Endothelial cell of umbilical vein (primary cell): ENCODE data around the gene CCDC120. TPM values are rescaled to one million over a fixed set of nuclear protein-coding genes. Genes with fewer than 3 reads are reported as not detected.

Experiments used
- BruUV-seq: library from RNA; stranded (reverse); fragments of 400-500 nt; replicated peaks from 2 replicates; lab custom pipeline; 2021; lab: Mats Ljungman, UMichigan
- CTCF ChIA-PET: fragments of 300-600, 350-600 bp; sonication (Branson Sonifier 250); formaldehyde crosslinking; loops from one replicate; lab custom pipeline; 2021; ENCODE audit warnings: antibody characterized with exemption, inconsistent platforms; lab: Charles Lee
- POLR2A ChIA-PET: fragments of 300-600, 350-600 bp; sonication (Branson Sonifier 250); formaldehyde crosslinking; loops from one replicate; lab custom pipeline; 2021; ENCODE audit warnings: antibody characterized with exemption, inconsistent platforms; lab: Charles Lee
- DNase-seq: peaks from one replicate; pipeline ENCODE4 v3.0.0-alpha.2; 2011; ENCODE audit warnings: low read depth, low spot score
- FAIRE-seq: peaks from 2 replicates; lab custom pipeline; 2011; peaks lifted over from hg19 to GRCh38; lab: Jason Lieb, UNC
- H2AFZ ChIP-seq: 2 replicates; pipeline ENCODE4 v1.6.0; 2012; ENCODE audit warnings: low read depth, low read length, control low read depth, inconsistent platforms
- H3K27ac ChIP-seq: 2 replicates; pipeline ENCODE4 v1.5.1; 2011; ENCODE audit warnings: low read depth, mild to moderate bottlenecking, control low read depth, low read length, moderate library complexity; ENCODE audit not compliant: insufficient read depth
- H3K27me3 ChIP-seq, 2 experiments: 2 replicates each; pipeline versions ENCODE4 v1.6.0 to v1.6.1; 2011; ENCODE audit warnings: low read length in 2 of 2, mixed read lengths in 1 of 2; ENCODE audit not compliant: control insufficient read depth in 2 of 2, insufficient read depth in 2 of 2
- H3K36me3 ChIP-seq, 2 experiments: 2 replicates in 1 of 2; 3 replicates in 1 of 2; pipeline ENCODE4 v1.5.1; 2011; ENCODE audit warnings: low read length in 2 of 2, mild to moderate bottlenecking in 1 of 2, moderate library complexity in 1 of 2; ENCODE audit not compliant: control insufficient read depth in 2 of 2, insufficient read depth in 2 of 2; ENCODE audit errors: extremely low read depth in 1 of 2
- H3K4me1 ChIP-seq: 3 replicates; pipeline ENCODE4 v1.5.1; 2011; ENCODE audit warnings: mild to moderate bottlenecking, low read length; ENCODE audit not compliant: control insufficient read depth, insufficient read depth; ENCODE audit errors: extremely low read depth
- H3K4me2 ChIP-seq: 2 replicates; pipeline ENCODE4 v1.6.1; 2011; ENCODE audit warnings: low read length, control low read depth, mixed read lengths; ENCODE audit not compliant: insufficient read depth
- H3K4me3 ChIP-seq, 3 experiments: fragments of 200-600 bp in 1 of 3; sonication (generic), shearing (Covaris generic) in 1 of 3; replicated peaks in 1 of 3; 2 replicates each; pipeline ENCODE4 v1.5.1; 2011 to 2016; ENCODE audit warnings: control low read depth in 3 of 3, low read length in 3 of 3, mild to moderate bottlenecking in 2 of 3, inconsistent platforms in 1 of 3, low read depth in 1 of 3, moderate library complexity in 1 of 3; ENCODE audit not compliant: insufficient read depth in 1 of 3
- H3K79me2 ChIP-seq: 2 replicates; pipeline ENCODE4 v1.6.0; 2012; ENCODE audit warnings: low read length, inconsistent platforms; ENCODE audit not compliant: control insufficient read depth, insufficient read depth
- H3K9ac ChIP-seq: replicated peaks from 2 replicates; pipeline ENCODE3; 2011; ENCODE audit warnings: low read length, control low read depth; ENCODE audit not compliant: insufficient read depth; ENCODE audit errors: extremely low read depth
- H3K9me1 ChIP-seq: replicated peaks from 3 replicates; pipeline ENCODE4 v1.6.0; 2011; ENCODE audit warnings: mild to moderate bottlenecking, low read length; ENCODE audit not compliant: control insufficient read depth, insufficient read depth; ENCODE audit errors: extremely low read depth
- H3K9me3 ChIP-seq: replicated peaks from 2 replicates; pipeline ENCODE4 v1.5.1; 2012; ENCODE audit warnings: low read length, inconsistent platforms; ENCODE audit not compliant: control insufficient read depth, insufficient read depth
- H4K20me1 ChIP-seq: replicated peaks from 2 replicates; pipeline ENCODE3; 2011; ENCODE audit warnings: mild to moderate bottlenecking, low read length; ENCODE audit not compliant: control insufficient read depth, insufficient read depth; ENCODE audit errors: extremely low read depth
- EZH2 ChIP-seq: IDR thresholded peaks from 2 replicates; pipeline ENCODE4 v1.6.1; 2012; ENCODE audit warnings: borderline replicate concordance, low read depth, mild to moderate bottlenecking, moderate library complexity, low read length, inconsistent platforms; ENCODE audit not compliant: severe bottlenecking
- FOS ChIP-seq: IDR thresholded peaks from 2 replicates; pipeline ENCODE4 v1.6.1; 2011; ENCODE audit warnings: mild to moderate bottlenecking, low read length, moderate library complexity, borderline replicate concordance; ENCODE audit not compliant: insufficient read depth
- GATA2 ChIP-seq: IDR thresholded peaks from 2 replicates; pipeline ENCODE4 v1.7.0; 2011; ENCODE audit warnings: low read depth, mild to moderate bottlenecking, moderate library complexity, mixed read lengths, low read length; ENCODE audit not compliant: insufficient read length, insufficient read depth
- JUN ChIP-seq: IDR thresholded peaks from 2 replicates; pipeline ENCODE4 v1.6.1; 2011; ENCODE audit warnings: borderline replicate concordance, low read depth; ENCODE audit not compliant: insufficient read length, insufficient read depth
- MYC ChIP-seq: IDR thresholded peaks from one replicate; pipeline ENCODE4 v1.6.1; 2011; ENCODE audit warnings: mild to moderate bottlenecking, low read depth, low read length
- POLR2A ChIP-seq: IDR thresholded peaks from 2 replicates; pipeline ENCODE4 v1.6.1; 2012; ENCODE audit warnings: low read depth, mild to moderate bottlenecking, control low read depth, low read length
- POLR2AphosphoS5 ChIP-seq: IDR thresholded peaks from 2 replicates; pipeline ENCODE4 v1.6.1; 2012; ENCODE audit warnings: low read depth, mild to moderate bottlenecking, control low read depth, low read length, moderate library complexity; ENCODE audit not compliant: insufficient read depth
- dilution Hi-C: fragments of 300-500 bp; cut with MboI; formaldehyde crosslinking; loops from one replicate; pipeline ENCODE4 v1.15.0; 2019; ENCODE audit warnings: low sequenced_read_pairs; ENCODE audit not compliant: extremely low pct_ligation_motif_present
- intact Hi-C: fragments of 100-400 bp; cut with micrococcal nuclease; formaldehyde crosslinking; loops from one replicate; pipeline ENCODE4 v1.10.0; 2022
- polyA plus RNA-seq, 4 experiments: library from polyadenylated mRNA; depleted of rRNA in 3 of 4; stranded (reverse) in 3 of 4; unstranded in 1 of 4; fragments of >200 nt; gene quantifications; 2 replicates each; pipeline versions ENCODE4 v1.2.1 to v1.2.3, GENCODE V29; 2011 to 2012; ENCODE audit warnings: missing spikeins in 1 of 4
- total RNA-seq: library from RNA; stranded (reverse); gene quantifications from 2 replicates; pipeline ENCODE4 v1.2.3, GENCODE V29; 2021
- TF ChIP-seq, protein P1 (sequence below): IDR thresholded peaks from 2 replicates; pipeline ENCODE4 v1.6.1; 2011; ENCODE audit not compliant: insufficient read depth, insufficient read length
- TF ChIP-seq, protein P2 (sequence below), 2 donors: IDR thresholded peaks; 1 replicate in 1 of 2; 2 replicates in 1 of 2; pipeline ENCODE4 v1.5.1; 2011; ENCODE audit warnings: low read length in 2 of 2, mild to moderate bottlenecking in 2 of 2, moderate library complexity in 2 of 2, control low read depth in 1 of 2, inconsistent platforms in 1 of 2, low read depth in 1 of 2; ENCODE audit not compliant: insufficient read depth in 1 of 2; ENCODE audit errors: extremely low read depth in 1 of 2

The CCDC120 gene
- total and polyA plus RNA-seq, 2 donors (not counting 3 experiments of a cell fraction or from before 2014, with no cell fraction given), result 2.8 to 5.7 TPM

DNA sequence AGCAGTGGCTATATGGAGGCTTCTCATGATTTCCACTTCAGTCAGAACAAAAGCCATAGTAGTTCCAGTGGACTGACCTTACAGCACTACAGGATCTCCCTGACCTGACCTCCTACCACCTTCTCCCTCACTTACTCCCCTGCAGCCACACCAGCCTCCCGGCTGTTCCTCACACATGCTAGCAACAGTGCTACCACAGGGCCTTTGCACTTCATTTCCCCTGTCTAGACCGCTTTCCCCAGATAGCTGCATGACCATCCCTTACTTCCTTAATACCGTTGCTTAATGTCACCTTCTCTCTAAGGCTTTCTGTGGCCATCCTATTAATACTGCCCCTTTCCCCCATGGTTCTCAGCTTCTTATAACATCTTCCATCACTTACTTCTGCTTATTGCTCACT lies 51.6 kb downstream of the CCDC120 start:
- dilution Hi-C loops (no loop called here), intact Hi-C loops (no loop called here)
- DNase-seq (no peak), FAIRE-seq (no peak)
- TF ChIP-seq FOS, result no peak
- no peak for TF ChIP-seq POLR2AphosphoS5
- TF ChIP-seq, protein P1, sequence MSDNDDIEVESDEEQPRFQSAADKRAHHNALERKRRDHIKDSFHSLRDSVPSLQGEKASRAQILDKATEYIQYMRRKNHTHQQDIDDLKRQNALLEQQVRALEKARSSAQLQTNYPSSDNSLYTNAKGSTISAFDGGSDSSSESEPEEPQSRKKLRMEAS, result no peak
- no peak for TF ChIP-seq POLR2A
- TF ChIP-seq, protein P2, sequence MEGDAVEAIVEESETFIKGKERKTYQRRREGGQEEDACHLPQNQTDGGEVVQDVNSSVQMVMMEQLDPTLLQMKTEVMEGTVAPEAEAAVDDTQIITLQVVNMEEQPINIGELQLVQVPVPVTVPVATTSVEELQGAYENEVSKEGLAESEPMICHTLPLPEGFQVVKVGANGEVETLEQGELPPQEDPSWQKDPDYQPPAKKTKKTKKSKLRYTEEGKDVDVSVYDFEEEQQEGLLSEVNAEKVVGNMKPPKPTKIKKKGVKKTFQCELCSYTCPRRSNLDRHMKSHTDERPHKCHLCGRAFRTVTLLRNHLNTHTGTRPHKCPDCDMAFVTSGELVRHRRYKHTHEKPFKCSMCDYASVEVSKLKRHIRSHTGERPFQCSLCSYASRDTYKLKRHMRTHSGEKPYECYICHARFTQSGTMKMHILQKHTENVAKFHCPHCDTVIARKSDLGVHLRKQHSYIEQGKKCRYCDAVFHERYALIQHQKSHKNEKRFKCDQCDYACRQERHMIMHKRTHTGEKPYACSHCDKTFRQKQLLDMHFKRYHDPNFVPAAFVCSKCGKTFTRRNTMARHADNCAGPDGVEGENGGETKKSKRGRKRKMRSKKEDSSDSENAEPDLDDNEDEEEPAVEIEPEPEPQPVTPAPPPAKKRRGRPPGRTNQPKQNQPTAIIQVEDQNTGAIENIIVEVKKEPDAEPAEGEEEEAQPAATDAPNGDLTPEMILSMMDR (IDR thresholded peaks at IDR 0.05; ENCODE audit: extremely low read depth in 1 of 2, insufficient read depth in 1 of 2, low read depth in 1 of 2, low read length in 2 of 2), result no peak
- TF ChIP-seq EZH2, result no peak
- no peak for TF ChIP-seq GATA2
- no peak for TF ChIP-seq JUN
- TF ChIP-seq MYC, result no peak
- ChIA-PET POLR2A (no interaction called here), CTCF (no interaction called here)
- H3K9ac ChIP-seq, result no peak overlapping the region
- H3K9me3 ChIP-seq, result no peaks in the 10 kb centered on the region
- no peak overlapping the region for H3K4me3 ChIP-seq
- H4K20me1 ChIP-seq, result no peaks in the 10 kb centered on the region
- H3K27ac ChIP-seq, result no peak overlapping the region
- H3K79me2 ChIP-seq, result no peaks in the 10 kb centered on the region
- peaks cover 2 to 5% of the 10 kb centered on the region in 2 experiments for H3K36me3 ChIP-seq
- no peaks in the 10 kb centered on the region for H3K27me3 ChIP-seq
- no peak overlapping the region for H3K4me2 ChIP-seq
- no TSS peak for BruUV-seq
- H3K9me1 ChIP-seq, result no peaks in the 10 kb centered on the region
- no peaks in the 10 kb centered on the region for H3K4me1 ChIP-seq
- H2AFZ ChIP-seq, result no peak overlapping the region
